Right cardiac atrium (tissue), 5 donors: Measurements from ENCODE around the gene HDAC10. TPM values are rescaled to one million over a fixed set of nuclear protein-coding genes. Genes with fewer than 3 reads are reported as not detected.

Source experiments
- ATAC-seq, 2 donors: fragments of 200-7000 bp; cut with Tn5 transposase; one replicate each; pipeline versions ENCODE4 v1.8.0 to v1.9.1; 2020; ENCODE audit warnings: moderate library complexity in 2 of 2, mild to moderate bottlenecking in 1 of 2
- DNase-seq, 3 donors: peaks; one replicate each; pipeline ENCODE4 v3.0.0-alpha.2; 2020
- H3K27ac ChIP-seq: one replicate; pipeline ENCODE4 v1.5.1; 2013; ENCODE audit warnings: mild to moderate bottlenecking, low read length, control low read depth, moderate library complexity
- H3K27me3 ChIP-seq: one replicate; pipeline ENCODE4 v1.6.1; 2013; ENCODE audit not compliant: control insufficient read depth, insufficient read depth
- H3K4me1 ChIP-seq: one replicate; pipeline ENCODE4 v1.6.1; 2013; ENCODE audit warnings: low read length; ENCODE audit not compliant: control insufficient read depth, insufficient read depth
- H3K4me3 ChIP-seq: one replicate; pipeline ENCODE4 v1.5.1; 2013; ENCODE audit warnings: low read length, control low read depth
- H3K9me3 ChIP-seq: one replicate; pipeline ENCODE4 v1.6.1; 2013; ENCODE audit warnings: low read length; ENCODE audit not compliant: control insufficient read depth
- WGBS: extraction: QIAGEN DNeasy Blood & Tissue Kit; methylation state at CpG from one replicate; pipeline ENCODE4 v1.1.7; 2013; 5-methylcytosine and 5-hydroxymethylcytosine counted together
- intact Hi-C, 4 donors: fragments of 100-400 bp; cut with DNase I; formaldehyde crosslinking; loops; one replicate each; pipeline versions ENCODE4 v1.11.0 to v1.14.0; 2022 to 2023
- polyA plus RNA-seq: library from polyadenylated mRNA; stranded (reverse); fragments of 200-250 nt; gene quantifications from one replicate; pipeline ENCODE4 v1.2.3, GENCODE V29; 2013
- total RNA-seq, 4 donors: library from RNA; stranded (reverse); fragmentation: NEBNext Ultra II Directional; extraction: Animal tissue kit (Norgen Biotek cat#: 25700); gene quantifications; one replicate each; pipeline ENCODE4 v1.2.1, GENCODE V29; 2021
- donor health status: healthy with polysubstance abuse.
- donor health status: DM: no; HTN: yes; CAD: no.
- donor health status: DM: no; HTN: no; CAD: no.
- donor health status: DM: no; HTN: yes; CAD: no; lungs with severe emphysema.
- donor health status: DM: yes; HTN: yes; CAD: no.

HDAC10 gene
- total and polyA plus RNA-seq, 5 donors: 8.7 to 13.5 (median 11.6) TPM

- 86% methylated on average over 22 of the region's 22 CpGs for WGBS
- intact Hi-C loops: loop anchor here in 2 of 4 donors (5.0 kb wide), 1 partner anchor 89 kb away; the partner anchor contains the start of gene PPP6R2 (in 2 of the 2)
- DNase-seq (peak in 2 of 3 donors; percentile 48 to 61), ATAC-seq (no peak)
- H3K9me3 ChIP-seq: no peaks in the 10 kb centered on the region
- H3K27ac ChIP-seq: no peak overlapping the region
- no peaks in the 10 kb centered on the region for H3K27me3 ChIP-seq
- H3K4me1 ChIP-seq: peaks cover 5% of the 10 kb centered on the region
- H3K4me3 ChIP-seq: no peak overlapping the region
Measured at GRCh38 chr22:50253046-50253915, 2.2 kb upstream of the HDAC10 start.

- WGBS: 52% methylated on average over 25 of the region's 25 CpGs
Measured at GRCh38 chr22:50252082-50253045, 1.3 kb upstream of the HDAC10 start.

DNA sequence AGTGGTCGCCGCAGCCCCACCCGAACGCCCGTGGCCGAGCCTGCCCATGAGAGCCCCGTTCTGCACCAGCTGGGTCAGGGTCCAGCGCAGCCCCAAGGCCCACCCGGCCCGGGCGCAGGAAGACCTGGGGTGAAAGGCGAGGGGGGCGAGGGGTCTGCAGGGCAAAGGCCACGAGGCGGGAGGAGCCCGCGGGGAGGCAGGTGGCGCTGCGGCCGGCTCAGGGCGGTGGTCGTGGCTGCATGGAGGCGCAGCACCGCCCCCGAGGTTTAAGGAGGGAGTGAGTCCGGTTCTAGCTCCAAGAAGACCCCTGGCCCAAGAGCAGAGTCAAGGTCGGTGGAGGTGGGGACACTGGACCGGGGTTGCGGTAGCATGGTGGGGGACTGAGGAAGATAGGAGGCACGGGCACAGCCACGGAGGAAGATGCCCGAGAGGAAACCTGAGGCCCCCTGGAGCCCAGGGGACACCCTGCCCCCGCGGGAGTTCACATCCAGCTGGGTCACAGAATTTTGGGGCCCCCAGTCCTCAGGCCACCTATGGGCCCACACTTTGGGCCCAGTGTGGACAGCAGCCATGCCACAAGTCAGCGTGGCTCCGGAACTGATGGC is 514 bp upstream of the HDAC10 start:
- no peak overlapping the region for H3K27ac ChIP-seq
- peaks cover 5% of the 10 kb centered on the region for H3K4me1 ChIP-seq
- no peak for DNase-seq
- H3K4me3 ChIP-seq: peak overlapping the region; percentile 53
- WGBS: 13% methylated on average over 36 of the region's 36 CpGs
- no peaks in the 10 kb centered on the region for H3K9me3 ChIP-seq
- peak in 1 of 2 donors; percentile 0 for ATAC-seq
- intact Hi-C loops: loop anchor here in 2 of 4 donors (5.0 kb wide), 1 partner anchor 91 kb away; the partner anchor contains the start of gene PPP6R2 (in 2 of the 2)
- H3K27me3 ChIP-seq: no peaks in the 10 kb centered on the region

More at GRCh38 chr22:50252082-50253045, 1.3 kb upstream of the HDAC10 start:
- Histone ChIP-seq H3K27ac (no peak overlapping the region), H3K27me3 (no peaks in the 10 kb centered on the region), H3K4me1 (peaks cover 5% of the 10 kb centered on the region), H3K9me3 (no peaks in the 10 kb centered on the region), H3K4me3 (no peak overlapping the region)
- intact Hi-C loops: loop anchor here in 2 of 4 donors (5.0 kb wide), 1 partner anchor 90 kb away; the partner anchor contains the start of gene PPP6R2 (in 2 of the 2)
- DNase-seq (peak; percentile 72 to 90 (median 89)), ATAC-seq (peak; percentile 68 to 73)

GRCh38 chr22:50250249-50250554 is 863 bp downstream of the HDAC10 start:
- peak in 2 of 3 donors; percentile 27 to 73 for DNase-seq
- intact Hi-C loops: loop anchor here in 2 of 4 donors (5.0 kb wide), 1 partner anchor 92 kb away; the partner anchor contains the start of gene PPP6R2 (in 2 of the 2)
- H3K4me3 ChIP-seq: no peak overlapping the region
- ATAC-seq: no peak
- no peaks in the 10 kb centered on the region for H3K27me3 ChIP-seq
- no peaks in the 10 kb centered on the region for H3K9me3 ChIP-seq
- 78% methylated on average over 11 of the region's 11 CpGs for WGBS
- H3K27ac ChIP-seq: no peak overlapping the region
- H3K4me1 ChIP-seq: peaks cover 5% of the 10 kb centered on the region

- Histone ChIP-seq H3K27ac (no peak overlapping the region), H3K4me1 (peaks cover 5% of the 10 kb centered on the region), H3K4me3 (no peak overlapping the region), H3K9me3 (no peaks in the 10 kb centered on the region), H3K27me3 (no peaks in the 10 kb centered on the region)
- ATAC-seq (no peak), DNase-seq (peak; percentile 19 to 56 (median 50))
- intact Hi-C loops: loop anchor here in 3 of 4 donors (5.0 to 10.0 kb wide), 2 partner anchors 93 to 255 kb away; partner anchors contain the start of genes PPP6R2 (in 3 of the 3), LMF2 (in 1 of the 3) and NCAPH2 (in 1 of the 3)
- WGBS: 89% methylated on average over 32 of the region's 32 CpGs
Measured at GRCh38 chr22:50249341-50250248, 1.5 kb downstream of the HDAC10 start.

- Histone ChIP-seq H3K4me1 (peaks cover 5% of the 10 kb centered on the region), H3K9me3 (no peaks in the 10 kb centered on the region), H3K27ac (no peak overlapping the region), H3K4me3 (no peak overlapping the region), H3K27me3 (no peaks in the 10 kb centered on the region)
- intact Hi-C loops: loop anchor here in 2 of 4 donors (5.0 to 10.0 kb wide), 2 partner anchors 94 to 256 kb away; partner anchors contain the start of genes LMF2 (in 1 of the 2), NCAPH2 (in 1 of the 2) and PPP6R2 (in 1 of the 2)
- DNase-seq (peak in 1 of 3 donors; percentile 71), ATAC-seq (no peak)
- WGBS: 87% methylated on average over 29 of the region's 29 CpGs
Measured at GRCh38 chr22:50248196-50249081, 2.6 kb downstream of the HDAC10 start.

- WGBS: 46% methylated on average over 16 of the region's 16 CpGs
- ATAC-seq (no peak), DNase-seq (no peak)
- Histone ChIP-seq H3K9me3 (no peaks in the 10 kb centered on the region), H3K4me3 (no peak overlapping the region), H3K27me3 (no peaks in the 10 kb centered on the region), H3K4me1 (peaks cover 5% of the 10 kb centered on the region), H3K27ac (no peak overlapping the region)
- intact Hi-C loops: loop anchor here in 2 of 4 donors (5.0 to 10.0 kb wide), 2 partner anchors 95 to 257 kb away; partner anchors contain the start of genes LMF2 (in 1 of the 2), NCAPH2 (in 1 of the 2) and PPP6R2 (in 1 of the 2)
Measured at GRCh38 chr22:50247748-50248147, 3.3 kb downstream of the HDAC10 start.

GRCh38 chr22:50246242-50247175 is 4.6 kb downstream of the HDAC10 start:
- Histone ChIP-seq H3K27ac (no peak overlapping the region), H3K27me3 (no peaks in the 10 kb centered on the region), H3K4me1 (peaks cover 5% of the 10 kb centered on the region), H3K4me3 (no peak overlapping the region), H3K9me3 (no peaks in the 10 kb centered on the region)
- intact Hi-C loops: loop anchor here in 2 of 4 donors (5.0 to 10.0 kb wide), 2 partner anchors 96 to 258 kb away; partner anchors contain the start of genes LMF2 (in 1 of the 2), NCAPH2 (in 1 of the 2) and PPP6R2 (in 1 of the 2)
- ATAC-seq: no peak
- no peak for DNase-seq
- 87% methylated on average over 20 of the region's 20 CpGs for WGBS
